ENCODE results near the gene NEMP1.

Gene NEMP1

DNA sequence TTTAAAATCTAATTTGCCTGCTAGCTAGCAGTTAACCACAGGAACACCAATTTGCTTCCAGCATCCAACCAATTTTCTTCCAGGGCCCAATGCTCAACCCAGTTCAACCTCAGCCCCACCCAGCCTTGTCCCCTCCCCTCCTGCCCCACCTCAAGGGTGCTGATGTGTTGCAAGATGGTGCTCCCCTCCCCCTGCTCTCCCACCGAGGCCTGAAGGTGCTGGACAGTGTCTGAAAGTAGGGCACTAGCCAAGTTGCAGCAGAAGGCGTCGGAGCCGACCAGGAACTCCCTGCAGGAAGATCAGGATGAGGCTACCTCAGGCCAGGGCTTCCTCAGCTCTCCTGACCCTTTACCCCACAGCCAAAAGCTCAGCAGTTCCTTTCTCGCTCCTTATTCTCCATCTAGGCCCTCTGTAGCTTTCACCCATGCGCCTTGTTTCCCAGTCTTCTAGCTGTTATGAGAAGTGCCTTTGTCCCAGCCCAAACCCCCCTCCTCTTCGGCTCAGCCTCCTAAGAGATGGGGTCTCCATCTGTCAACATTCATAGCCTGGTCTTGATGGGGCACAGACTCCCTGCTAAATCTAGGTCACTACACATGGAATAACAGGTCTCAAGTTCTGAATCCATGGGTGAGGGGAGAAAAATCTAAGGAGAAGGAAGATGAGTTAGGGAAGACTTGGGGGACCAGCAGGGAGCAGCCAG lies 29.0 kb upstream of the NEMP1 start:
- no peak for DNase-seq (ENCODE audit: low read depth)

DNA sequence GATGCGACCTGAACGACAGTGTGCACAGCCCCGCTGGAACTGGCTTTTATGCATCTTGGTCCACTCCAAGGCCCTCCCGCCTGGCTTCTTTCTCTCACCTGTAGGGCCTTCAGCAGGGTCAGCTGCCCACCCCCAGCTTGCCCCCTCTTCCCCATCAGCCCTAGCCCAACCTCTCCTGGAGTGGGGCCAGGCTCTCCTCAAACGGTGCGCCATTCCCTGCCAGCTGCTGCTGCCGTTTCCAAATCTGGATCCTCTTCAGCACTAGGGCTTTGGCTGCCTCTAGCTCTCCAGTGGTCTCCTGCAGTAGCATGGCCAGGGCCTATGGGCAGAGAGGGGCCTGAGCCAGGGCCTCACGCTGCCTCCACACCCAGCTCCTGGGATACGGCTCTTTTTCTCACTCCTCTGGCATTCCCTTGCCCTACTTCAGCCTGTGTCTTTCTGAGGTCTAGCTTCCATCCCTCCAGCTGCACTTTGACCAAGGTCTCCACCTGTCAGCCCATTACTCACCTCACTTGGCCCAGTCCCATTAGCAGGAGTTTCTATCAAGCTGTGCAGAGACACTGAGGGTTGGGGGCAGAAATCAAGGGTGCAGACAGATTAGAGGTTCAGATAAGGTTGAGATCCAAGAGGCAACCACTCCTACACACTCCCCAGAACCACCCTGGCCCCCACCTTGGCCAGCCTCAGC lies 27.6 kb upstream of the NEMP1 start:
- no peak for DNase-seq (ENCODE audit: low read depth)

DNA sequence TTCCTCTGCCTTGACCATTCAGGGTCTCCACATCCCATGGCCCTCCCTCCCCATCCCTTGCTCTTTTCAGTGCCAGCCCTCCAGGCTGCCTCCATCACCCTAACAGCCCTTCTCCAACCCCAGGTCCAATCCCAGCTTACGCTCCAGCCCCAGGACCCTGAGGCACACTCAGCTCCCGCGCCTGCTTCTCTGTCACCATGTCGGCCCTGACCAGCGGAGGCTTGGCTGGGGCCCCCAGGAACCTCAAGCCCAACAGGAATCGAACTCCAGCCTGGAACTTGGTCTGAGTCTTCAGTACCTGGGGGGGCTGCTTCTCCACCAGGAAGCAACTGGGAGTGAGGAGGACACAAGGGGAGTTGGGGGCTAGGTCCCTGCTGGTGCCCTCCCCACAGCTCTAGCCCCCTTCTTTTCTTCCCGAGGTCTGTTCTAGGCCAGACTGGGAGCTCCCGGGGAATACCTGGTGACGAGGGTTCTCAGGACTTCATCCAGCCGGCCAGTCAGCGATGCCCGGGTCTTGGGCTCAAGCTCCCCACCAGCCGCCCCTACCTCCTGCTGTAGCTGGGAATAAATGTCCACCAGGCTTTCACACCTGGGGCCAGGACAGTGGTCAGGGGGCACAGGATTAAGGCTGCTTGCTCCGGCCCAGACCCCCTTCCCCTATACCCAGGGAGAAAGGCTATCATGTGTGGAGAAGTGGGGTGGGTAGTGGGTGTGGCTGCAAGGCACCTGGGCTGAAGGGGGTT lies 26.6 kb upstream of the NEMP1 start:
- DNase-seq (ENCODE audit: low read depth) = no peak

DNA sequence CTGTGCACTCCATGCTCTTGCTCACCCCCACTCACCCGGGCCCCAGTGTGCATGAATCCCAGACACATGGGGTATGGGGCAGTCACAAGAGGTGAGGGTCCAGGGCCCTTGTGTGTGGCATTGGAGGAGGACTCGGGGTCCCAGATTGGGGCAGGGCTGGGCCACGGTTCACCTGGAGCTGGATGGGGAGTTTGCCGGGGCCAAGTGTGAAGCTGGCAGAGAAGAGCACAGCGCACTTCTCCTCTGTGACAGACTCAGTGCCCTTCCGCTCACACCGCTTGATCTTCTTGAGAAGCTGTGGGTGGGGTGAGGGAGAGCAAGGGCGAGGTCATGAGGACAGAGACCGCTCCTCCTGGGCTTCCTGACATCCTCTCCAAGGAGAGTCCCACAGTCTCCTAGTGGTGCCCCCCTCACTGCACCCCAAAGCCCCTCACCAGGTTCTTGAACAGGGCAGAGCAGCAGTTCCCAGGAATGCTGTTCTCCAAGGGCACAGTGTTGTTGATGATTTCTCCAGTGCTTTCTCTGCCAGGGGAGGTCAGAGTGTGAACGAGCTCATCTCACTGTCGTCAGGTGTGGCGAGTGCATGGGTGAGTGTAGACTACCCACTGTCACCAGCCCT lies 25.8 kb upstream of the NEMP1 start:
- DNase-seq (ENCODE audit: low read depth) = no peak

DNA sequence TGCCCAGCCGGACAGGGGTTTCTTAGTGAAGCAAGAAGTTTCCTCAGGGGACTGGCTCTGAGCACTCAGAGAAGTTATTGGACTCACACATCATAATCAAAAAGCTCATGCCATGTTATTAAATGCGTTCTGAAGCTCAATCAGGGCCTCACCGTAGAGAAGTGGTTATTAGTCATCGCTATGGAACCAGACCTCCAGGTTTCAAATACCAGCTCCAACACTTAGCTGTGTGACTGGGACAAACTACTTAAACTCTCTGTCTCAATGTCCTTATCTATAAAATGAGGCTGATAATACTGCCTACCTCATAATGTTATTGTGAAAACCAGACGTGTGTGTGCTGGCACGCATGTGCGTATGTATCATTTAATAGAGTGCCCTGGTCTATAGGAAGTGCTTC lies 25.3 kb upstream of the NEMP1 start:
- DNase-seq (ENCODE audit: low read depth) = no peak

DNA sequence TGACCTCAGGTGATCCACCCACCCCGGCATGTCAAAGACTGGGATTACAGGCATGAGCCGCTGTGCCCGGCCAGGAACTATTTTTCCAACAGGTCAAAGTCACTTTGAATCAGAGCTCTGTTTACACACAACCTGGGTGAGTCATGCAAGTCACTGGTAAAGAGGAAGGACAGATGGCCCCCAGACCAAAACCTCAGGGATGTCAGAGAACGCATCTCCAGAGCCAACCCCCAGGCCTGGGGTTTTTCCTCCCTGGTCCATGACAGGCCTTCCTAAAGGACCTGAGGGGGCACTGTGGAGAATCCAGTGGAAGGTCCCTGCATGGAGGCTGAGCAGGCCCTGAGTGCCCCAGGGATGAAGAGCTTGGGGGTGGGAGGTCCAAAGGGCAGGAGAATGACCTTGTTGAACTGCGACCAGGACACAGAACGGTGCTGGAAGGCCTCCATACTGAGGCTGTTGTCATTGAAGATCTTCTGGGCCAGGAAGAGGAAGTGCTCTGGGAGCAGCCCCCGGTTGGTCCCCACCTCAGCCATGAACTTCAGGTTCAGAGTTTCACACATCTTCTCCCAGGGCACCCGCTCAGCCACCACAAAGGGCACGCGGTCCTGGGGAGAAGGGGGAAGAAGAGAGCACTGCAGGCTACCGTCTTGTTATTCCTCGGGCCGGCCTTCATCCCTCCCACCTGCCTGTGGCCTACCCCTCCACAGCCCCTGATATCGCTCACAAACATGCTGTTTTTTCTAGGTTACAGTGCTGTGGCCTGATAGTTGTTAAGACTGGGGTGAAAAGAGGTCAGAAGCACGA lies 23.5 kb upstream of the NEMP1 start:
- no peak for DNase-seq (ENCODE audit: low read depth)

DNA sequence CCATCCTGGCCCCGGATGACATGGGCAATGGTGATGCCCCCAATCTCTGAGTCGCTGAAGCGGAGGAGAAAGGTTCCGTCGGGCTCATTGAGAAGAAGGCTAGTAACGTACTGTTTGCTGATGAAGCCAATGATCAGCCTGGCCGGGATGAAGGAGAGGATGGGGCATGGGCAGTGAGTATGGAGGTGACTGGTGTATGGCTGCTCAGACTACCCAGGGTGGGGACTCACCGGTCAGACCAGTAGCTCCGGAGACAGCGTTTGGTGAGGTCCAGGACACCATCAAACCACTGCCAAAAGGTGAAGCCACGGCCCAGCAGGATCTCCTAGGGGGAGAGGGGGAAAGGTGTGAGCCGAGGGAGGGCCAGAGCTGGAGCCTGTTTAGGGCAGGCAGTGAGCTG lies 21.2 kb upstream of the NEMP1 start:
- DNase-seq (ENCODE audit: low read depth) = no peak

DNA sequence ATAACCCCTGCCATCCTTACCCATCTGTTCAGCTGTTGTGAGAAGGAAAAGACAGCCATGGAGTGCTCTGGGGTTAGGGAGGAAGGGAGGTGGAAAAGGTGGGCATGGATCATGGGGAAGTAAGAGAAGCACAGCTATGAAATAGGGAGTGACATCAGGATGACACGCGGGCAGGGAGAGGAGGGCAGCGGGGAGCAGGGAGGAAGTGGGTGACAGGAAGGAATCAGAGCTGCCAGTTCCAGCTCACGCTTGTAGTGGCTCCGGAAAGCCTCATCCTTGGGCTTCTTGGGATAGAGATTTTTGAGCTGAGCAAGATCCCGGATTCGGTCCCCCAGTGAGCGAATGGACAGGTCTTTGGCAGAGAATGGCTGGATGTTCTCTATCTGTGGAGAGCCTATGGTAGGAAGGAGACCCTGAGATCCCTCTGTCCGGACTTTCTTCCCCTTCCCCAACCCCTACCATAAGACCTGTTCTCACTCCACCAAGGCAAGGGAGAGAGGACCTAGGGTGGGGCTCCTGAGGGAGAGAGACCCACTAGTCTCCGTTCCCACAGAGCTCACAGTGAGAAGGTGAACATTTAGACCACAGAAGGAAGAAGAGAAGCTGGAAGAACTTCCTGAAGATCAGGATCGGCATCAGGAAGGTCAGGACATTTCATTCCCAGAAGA lies 20.6 kb upstream of the NEMP1 start:
- no peak for DNase-seq (ENCODE audit: low read depth)

DNA sequence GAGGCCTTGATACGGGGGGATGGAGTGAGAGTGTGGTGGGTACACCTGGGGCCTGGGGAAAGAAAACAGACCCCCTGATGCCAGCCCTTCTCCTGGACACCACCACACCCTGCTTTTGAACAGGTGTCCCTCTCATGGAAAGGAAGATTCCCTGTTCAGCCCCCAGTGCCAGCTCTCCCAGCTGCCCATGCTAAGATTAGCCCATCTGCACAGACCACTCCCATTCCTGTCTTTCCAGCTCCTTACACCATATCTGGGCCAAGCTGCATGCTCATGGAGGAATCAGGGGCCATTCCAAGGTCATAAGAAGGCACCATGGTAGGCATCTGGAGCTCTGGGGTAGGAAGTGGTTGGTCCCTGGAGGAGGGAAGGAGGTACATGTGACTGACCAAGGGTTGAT lies 20.0 kb upstream of the NEMP1 start:
- no peak for DNase-seq (ENCODE audit: low read depth)

DNA sequence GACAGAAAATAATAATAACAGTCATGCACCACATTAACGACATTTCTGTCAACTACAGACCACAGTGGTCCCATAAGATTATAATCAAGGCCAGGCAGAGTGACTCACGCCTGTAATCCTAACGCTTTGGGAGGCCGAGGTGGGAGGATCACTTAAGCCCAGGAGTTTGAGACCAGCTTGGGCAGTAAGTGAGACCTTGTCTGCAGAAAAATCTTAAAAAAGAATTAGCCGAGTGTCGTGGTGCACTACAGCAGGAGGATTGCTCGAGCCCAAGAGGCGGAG lies 18.9 kb upstream of the NEMP1 start:
- no peak for DNase-seq (ENCODE audit: low read depth)

DNA sequence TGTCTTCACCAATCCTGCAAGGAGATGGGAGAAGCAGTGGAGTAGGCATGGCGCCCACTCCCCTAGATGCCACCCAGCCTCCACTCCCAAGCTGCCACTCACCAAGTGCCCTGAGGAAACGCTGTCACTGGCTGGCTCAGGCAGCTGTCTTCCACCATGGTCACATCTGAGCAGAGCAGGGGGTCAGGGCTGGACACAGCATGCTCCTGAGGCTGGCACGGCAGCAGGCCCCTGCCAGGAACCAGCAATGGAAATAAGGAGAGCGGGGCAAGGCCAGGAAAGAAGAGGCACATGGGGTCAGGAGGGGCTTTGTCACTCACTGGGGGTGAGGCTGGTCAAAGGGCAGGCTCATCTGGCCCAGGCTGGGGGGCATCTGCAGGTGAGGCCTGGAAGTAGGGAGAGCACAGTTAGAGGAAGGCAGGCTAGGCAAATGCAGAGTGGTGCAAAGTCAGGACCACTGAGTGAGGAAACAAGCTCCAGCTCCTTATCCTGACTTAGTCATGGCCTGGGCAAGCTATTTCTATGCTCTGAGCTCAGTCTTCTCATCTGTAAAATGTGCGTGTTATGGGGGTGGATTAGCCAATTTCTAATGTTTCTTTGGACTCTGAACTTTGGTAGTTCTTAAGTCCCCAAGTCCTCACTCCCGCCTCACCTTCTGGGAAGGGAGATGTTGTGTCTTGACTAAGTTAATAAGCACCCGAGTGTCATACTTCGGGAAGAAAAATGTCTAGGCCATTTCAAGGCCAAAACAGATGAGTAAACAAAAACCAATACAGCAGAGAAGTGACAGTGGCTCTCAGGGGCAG lies 18.4 kb upstream of the NEMP1 start:
- no peak for DNase-seq (ENCODE audit: low read depth)

DNA sequence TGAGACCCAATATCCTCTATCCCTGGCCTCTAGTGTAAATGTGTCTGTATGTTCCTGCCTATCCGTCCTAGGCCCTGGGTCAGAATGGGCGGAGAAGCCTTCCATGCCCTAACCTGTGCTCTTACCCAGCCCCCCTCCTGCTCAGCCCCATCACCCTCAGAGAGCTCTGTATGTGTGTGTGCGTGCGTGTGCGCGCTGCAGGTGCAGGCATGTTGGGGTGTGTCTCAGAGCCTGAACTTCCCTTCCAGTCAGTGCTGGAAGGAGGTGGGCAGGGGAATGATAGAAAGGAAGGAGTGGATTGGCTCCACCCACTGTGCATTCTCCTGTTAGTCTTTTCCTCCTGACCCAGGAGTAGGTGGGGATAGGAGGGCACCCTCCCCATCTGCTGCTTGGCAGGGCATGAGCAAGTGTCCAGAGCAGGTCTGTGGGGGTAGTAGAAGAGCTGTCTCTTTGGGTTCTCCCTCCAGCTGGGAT lies 17.5 kb upstream of the NEMP1 start:
- no peak for DNase-seq (ENCODE audit: low read depth)

DNA sequence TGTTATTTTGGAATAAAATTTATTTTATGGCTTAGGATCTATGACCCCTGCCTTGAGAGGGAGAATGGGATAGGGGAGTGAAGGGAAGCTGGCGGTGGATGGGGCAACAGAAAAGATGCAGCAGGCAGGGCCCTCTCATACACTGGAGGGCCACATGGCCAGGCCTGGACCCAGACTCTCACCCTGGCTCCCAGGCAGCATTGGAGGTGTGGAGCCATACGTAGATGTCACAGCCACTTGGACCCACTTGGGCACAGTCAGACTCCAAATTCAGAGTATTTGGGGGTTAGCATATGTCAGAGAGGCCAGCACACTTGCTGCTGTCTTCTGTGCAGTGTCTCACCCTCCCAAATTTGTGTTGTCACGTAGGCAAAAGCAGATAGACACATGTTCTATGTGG lies 16.8 kb upstream of the NEMP1 start:
- DNase-seq (ENCODE audit: low read depth) = no peak

DNA sequence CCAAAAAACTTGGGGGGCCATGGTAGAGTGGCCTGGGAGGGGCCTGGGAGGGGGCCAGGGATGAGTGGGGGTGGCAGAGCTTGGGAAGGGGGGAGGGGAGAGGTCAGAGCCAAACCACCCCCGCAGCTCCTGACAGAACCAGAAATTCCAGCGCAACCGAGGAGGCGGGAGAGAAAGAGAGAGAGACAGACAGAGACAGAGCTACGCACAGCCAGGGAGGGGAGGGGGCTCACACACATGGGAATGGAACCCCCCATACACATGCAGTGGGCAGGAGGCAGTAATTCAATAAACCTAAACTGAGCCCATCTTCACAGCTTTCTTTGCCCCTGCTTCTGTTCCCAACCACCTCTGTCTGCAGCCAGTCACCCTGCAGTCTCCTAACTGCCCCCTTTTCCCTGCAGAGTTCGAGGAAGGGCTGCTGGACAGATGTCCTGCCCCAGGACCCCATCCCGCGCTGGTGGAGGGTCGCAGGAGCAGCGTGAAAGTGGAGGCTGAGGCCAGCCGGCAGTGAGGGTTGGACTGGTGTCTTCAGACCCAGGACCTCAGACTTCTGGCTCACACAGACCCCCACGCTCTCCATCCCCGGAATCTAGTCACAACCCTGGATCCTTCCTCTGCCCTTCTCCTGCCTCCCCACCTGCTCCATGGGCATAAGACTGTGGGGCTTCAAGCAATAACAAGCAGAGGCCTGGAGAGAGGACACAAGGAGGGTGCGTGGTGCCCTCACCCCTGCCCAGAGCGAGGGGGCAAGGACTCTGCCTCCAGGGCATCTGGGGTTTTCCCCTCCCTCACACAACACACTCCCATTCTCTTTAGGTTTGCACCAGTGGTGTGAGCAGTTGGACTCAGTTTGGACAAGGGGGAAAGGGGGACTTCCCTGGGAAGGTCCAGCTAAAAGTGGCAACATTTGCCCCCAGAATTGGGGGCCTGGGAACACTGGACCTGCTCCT lies 15.9 kb upstream of the NEMP1 start:
- DNase-seq (ENCODE audit: low read depth) = no peak

DNA sequence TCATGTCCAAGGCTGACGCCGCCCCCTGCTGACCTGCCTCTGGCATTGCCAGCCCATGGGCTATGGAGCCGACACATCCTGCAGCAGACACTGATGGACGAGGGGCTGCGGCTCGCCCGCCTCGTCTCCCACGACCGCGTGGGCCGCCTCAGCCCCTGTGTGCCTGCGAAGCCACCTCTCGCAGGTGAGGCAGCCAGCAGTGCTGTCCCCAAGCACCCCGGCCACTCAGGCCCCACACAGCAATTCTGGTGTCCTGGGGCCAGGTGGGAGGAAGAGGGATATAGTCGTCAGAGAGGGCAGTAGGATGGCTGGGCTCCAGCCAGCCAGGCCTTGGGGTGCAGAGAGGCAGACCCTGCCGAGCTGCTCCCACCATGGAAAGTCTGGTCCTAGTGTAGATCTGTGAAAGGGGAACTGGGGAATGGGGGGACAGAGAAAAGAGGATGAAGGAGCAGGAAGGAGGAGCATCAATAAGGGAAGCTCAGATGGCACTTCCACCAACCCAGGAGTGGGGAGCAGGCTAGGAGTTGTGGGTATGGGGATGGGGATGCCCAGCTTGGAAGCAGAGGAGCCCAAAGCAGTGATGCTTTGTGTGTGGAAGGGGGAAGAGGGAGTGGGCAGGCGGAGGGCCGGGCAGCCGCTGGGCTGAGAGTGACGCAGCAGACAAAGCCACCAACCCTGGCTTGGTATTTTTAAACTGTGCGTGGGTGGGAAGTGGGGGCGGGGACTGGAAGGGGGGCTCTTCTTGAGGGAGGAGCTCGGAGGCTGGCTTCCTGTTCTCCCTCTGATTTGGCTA lies 15.0 kb upstream of the NEMP1 start:
- DNase-seq (ENCODE audit: low read depth) = no peak

DNA sequence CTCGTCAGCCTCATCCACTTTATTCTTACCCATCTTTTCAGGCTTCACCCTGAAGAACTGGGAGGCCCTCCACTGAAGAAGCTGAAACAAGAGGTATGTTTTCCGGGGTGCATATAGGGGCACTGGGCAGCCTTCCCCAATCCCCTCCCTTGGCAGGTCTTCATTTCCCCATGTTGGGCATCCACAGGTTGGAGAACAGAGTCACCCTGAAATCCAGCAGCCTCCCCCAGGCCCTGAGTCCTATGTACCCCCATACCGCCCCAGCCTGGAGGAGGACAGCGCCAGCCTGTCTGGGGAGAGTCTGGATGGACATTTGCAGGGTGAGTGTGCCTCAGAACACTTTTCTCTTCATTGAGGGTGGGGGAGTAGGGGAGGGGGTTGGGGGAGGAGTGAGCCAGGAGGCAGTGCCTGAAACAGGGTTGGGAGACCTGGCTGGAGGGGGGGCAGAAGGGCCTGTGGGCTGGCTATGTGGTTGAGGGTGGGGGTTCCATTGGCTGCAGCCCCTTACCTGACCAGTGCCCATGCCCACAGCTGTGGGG lies 14.4 kb upstream of the NEMP1 start:
- no peak for DNase-seq (ENCODE audit: low read depth)

DNA sequence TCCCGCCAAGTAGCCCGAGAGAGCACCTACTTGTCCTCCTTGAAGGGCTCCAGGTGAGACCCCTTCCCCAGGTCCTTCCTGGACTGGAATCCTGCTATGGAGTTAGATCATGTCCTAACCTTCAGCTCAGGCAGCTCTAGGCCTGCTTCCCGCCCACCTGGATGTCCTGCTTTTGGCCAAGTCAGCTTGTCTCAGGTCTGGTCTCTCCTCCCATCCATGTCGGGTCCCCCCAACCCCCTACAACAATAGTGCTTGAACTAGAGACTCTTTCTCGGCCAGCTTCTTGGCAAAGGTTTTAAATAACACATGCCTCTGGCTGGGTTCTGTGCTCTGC lies 13.9 kb upstream of the NEMP1 start:
- no peak for DNase-seq (ENCODE audit: low read depth)
